Right lobe of liver (tissue), 6 donors: ENCODE results near the gene SEMA3C. TPM values are rescaled to one million over a fixed set of nuclear protein-coding genes. Genes with fewer than 3 reads are reported as not detected.

Source experiments
- ATAC-seq, 4 donors: fragments of 200-7000 bp; cut with Tn5 transposase; one replicate each; pipeline ENCODE4 v1.9.1; 2020; ENCODE audit warnings: mild to moderate bottlenecking in 4 of 4, moderate library complexity in 4 of 4
- DNase-seq, 3 donors: peaks; one replicate each; pipeline ENCODE4 v3.0.0-alpha.2; 2020
- H3K27ac ChIP-seq, 3 donors: fragments of 200-600 bp; one replicate each; pipeline ENCODE4 v1.8.0; 2022
- H3K27me3 ChIP-seq, 2 donors: fragments of 200-600 bp; one replicate each; pipeline ENCODE4 v1.8.0; 2022
- H3K36me3 ChIP-seq, 4 donors: fragments of 200-600 bp; sonication (generic) in 1 of 4; one replicate each; pipeline versions ENCODE4 v1.5.1 to v1.8.0; 2017 to 2022; ENCODE audit warnings: control low read depth in 1 of 4
- H3K4me1 ChIP-seq, 4 donors: fragments of 200-600 bp; sonication (generic) in 1 of 4; one replicate each; pipeline versions ENCODE4 v1.5.1 to v1.8.0; 2017 to 2022; ENCODE audit warnings: control low read depth in 1 of 4
- H3K4me3 ChIP-seq, 3 donors: fragments of 200-600 bp; one replicate each; pipeline ENCODE4 v1.8.0; 2022
- H3K9me3 ChIP-seq, 4 donors: fragments of 200-600 bp; sonication (generic) in 1 of 4; one replicate each; pipeline versions ENCODE4 v1.5.1 to v1.8.0; 2017 to 2022; ENCODE audit warnings: control low read depth in 1 of 4
- CTCF ChIP-seq, 4 donors: fragments of 200-600 bp in 3 of 4; fragments of 450-650 bp in 1 of 4; IDR thresholded peaks; one replicate each; pipeline versions ENCODE4 v1.5.1 to v1.8.0; 2016 to 2022; ENCODE audit warnings: antibody characterized with exemption in 4 of 4, mild to moderate bottlenecking in 2 of 4
- POLR2A ChIP-seq: fragments of 450-650 bp; IDR thresholded peaks from one replicate; pipeline ENCODE4 v1.6.1; 2017; ENCODE audit warnings: antibody characterized with exemption, mild to moderate bottlenecking
- whole genome bisulfite sequencing: methylation state at CpG from one replicate; pipeline ENCODE4 v1.1.6; 2018; ENCODE audit warnings: low coverage, low lambda C conversion rate; ENCODE audit not compliant: insufficient coverage; ENCODE audit errors: missing lambda C conversion rate; 5-methylcytosine and 5-hydroxymethylcytosine counted together
- intact Hi-C, 2 donors: fragments of 100-400 bp; cut with DNase I; formaldehyde crosslinking; loops; one replicate each; pipeline versions ENCODE4 v1.11.2 to v1.14.1; 2022
- total RNA-seq, 6 experiments: library from RNA; depleted of rRNA in 2 of 6; stranded (reverse); fragments of >200 nt in 2 of 6; fragmentation: NEBNext Ultra II Directional in 3 of 6; extraction: Animal tissue kit (Norgen Biotek cat#: 25700) in 3 of 6; gene quantifications; one replicate each; pipeline versions ENCODE4 v1.1.0 to v1.2.4, GENCODE V29; 2016 to 2023
- donor health status: DM: no; HTN: yes; CAD: no.
- donor health status: DM: no; HTN: no; CAD: no.
- donor health status: DM: no; HTN: no; CAD: no.
- donor health status: DM: no; HTN: yes; CAD: no.
- donor health status: DM: no; HTN: yes; CAD: no.

The SEMA3C gene
- total RNA-seq, 6 experiments from 2014 or later = 0.23 to 1.3 (median 0.53) TPM

- H3K27me3 ChIP-seq = no peaks in the 10 kb centered on the region
- H3K27ac ChIP-seq = no peak overlapping the region
- intact Hi-C loops = no loop called here
- DNase-seq (no peak), ATAC-seq (no peak)
- WGBS = 50% methylated on average over 5 of the region's 5 CpGs
- H3K4me3 ChIP-seq = no peak overlapping the region
- H3K4me1 ChIP-seq = no peaks in the 10 kb centered on the region
- H3K9me3 ChIP-seq = no peaks in the 10 kb centered on the region
- no peaks in the 10 kb centered on the region for H3K36me3 ChIP-seq
- no peak for TF ChIP-seq CTCF (IDR thresholded peaks at IDR 0.05)
- no peak for TF ChIP-seq POLR2A
Observed at GRCh38 chr7:80876894-80877414, 41.9 kb downstream of the SEMA3C start.

GRCh38 chr7:80875537-80876120 lies 43.2 kb downstream of the SEMA3C start:
- Histone ChIP-seq H3K4me3 (no peak overlapping the region), H3K4me1 (no peaks in the 10 kb centered on the region), H3K27ac (no peak overlapping the region), H3K36me3 (no peaks in the 10 kb centered on the region), H3K9me3 (no peaks in the 10 kb centered on the region), H3K27me3 (no peaks in the 10 kb centered on the region)
- WGBS = 48% methylated on average over 9 of the region's 9 CpGs
- ATAC-seq (no peak), DNase-seq (no peak)
- intact Hi-C loops = no loop called here
- TF ChIP-seq CTCF (IDR thresholded peaks at IDR 0.05) = no peak
- TF ChIP-seq POLR2A = no peak

- Histone ChIP-seq H3K4me3 (no peak overlapping the region), H3K27me3 (no peaks in the 10 kb centered on the region), H3K4me1 (no peaks in the 10 kb centered on the region), H3K9me3 (no peaks in the 10 kb centered on the region), H3K36me3 (no peaks in the 10 kb centered on the region), H3K27ac (no peak overlapping the region)
- no peak for DNase-seq
- no peak for ATAC-seq
- 58% methylated on average over 5 of the region's 5 CpGs for WGBS
- intact Hi-C loops = no loop called here
- no peak for TF ChIP-seq POLR2A
- no peak for TF ChIP-seq CTCF (IDR thresholded peaks at IDR 0.05)
Observed at GRCh38 chr7:80873140-80873539, 45.7 kb downstream of the SEMA3C start.

GRCh38 chr7:80871228-80871627 lies 47.6 kb downstream of the SEMA3C start:
- H3K27me3 ChIP-seq = no peaks in the 10 kb centered on the region
- TF ChIP-seq POLR2A = no peak
- no peak for TF ChIP-seq CTCF (IDR thresholded peaks at IDR 0.05)
- no peaks in the 10 kb centered on the region for H3K36me3 ChIP-seq
- intact Hi-C loops = no loop called here
- no peak for ATAC-seq
- no peak for DNase-seq
- H3K9me3 ChIP-seq = no peaks in the 10 kb centered on the region
- WGBS = 53% methylated on average over 2 of the region's 2 CpGs
- H3K4me3 ChIP-seq = no peak overlapping the region
- H3K27ac ChIP-seq = no peak overlapping the region
- H3K4me1 ChIP-seq = no peaks in the 10 kb centered on the region
